Esophagus mucosa (tissue), 1 donor: ENCODE results near the gene WWP2. TPM values are rescaled to one million over a fixed set of nuclear protein-coding genes. Genes with fewer than 3 reads are reported as not detected.

Experiments used
- ATAC-seq: fragments of 200-7000 bp; cut with Tn5 transposase; one replicate; pipeline ENCODE4 v1.9.1; 2020
- total RNA-seq: library from RNA; stranded (reverse); gene quantifications from one replicate; pipeline ENCODE4 v1.2.4, GENCODE V29; 2023
- donor health status: DM: yes; HTN: yes; CAD: no.

Gene WWP2
- total RNA-seq, 1 donor from 2014 or later: 31.6 TPM

- ATAC-seq: no peak
Measured at GRCh38 chr16:69890892-69891282, 128.8 kb downstream of the WWP2 start.

- no peak for ATAC-seq
Measured at GRCh38 chr16:69892378-69892777, 130.2 kb downstream of the WWP2 start.

- ATAC-seq: no peak
Measured at GRCh38 chr16:69893106-69893505, 131.0 kb downstream of the WWP2 start.

- no peak for ATAC-seq
Measured at GRCh38 chr16:69894676-69895075, 132.5 kb downstream of the WWP2 start.

GRCh38 chr16:69903865-69904415 lies 141.8 kb downstream of the WWP2 start:
- ATAC-seq: no peak

GRCh38 chr16:69904495-69905170 lies 142.5 kb downstream of the WWP2 start:
- ATAC-seq: no peak

GRCh38 chr16:69905171-69905555 lies 143.0 kb downstream of the WWP2 start:
- no peak for ATAC-seq

- no peak for ATAC-seq
Measured at GRCh38 chr16:69906838-69907401, 144.8 kb downstream of the WWP2 start.

- no peak for ATAC-seq
Measured at GRCh38 chr16:69909043-69909442, 146.9 kb downstream of the WWP2 start.

GRCh38 chr16:69909760-69910159 lies 147.6 kb downstream of the WWP2 start:
- no peak for ATAC-seq

GRCh38 chr16:69910964-69911363 lies 148.8 kb downstream of the WWP2 start:
- no peak for ATAC-seq

- ATAC-seq: no peak
Measured at GRCh38 chr16:69916462-69916861, 154.3 kb downstream of the WWP2 start.

- no peak for ATAC-seq
Measured at GRCh38 chr16:69917311-69917710, 155.2 kb downstream of the WWP2 start.

GRCh38 chr16:69917739-69918138 lies 155.6 kb downstream of the WWP2 start:
- no peak for ATAC-seq

GRCh38 chr16:69918241-69918640 lies 156.1 kb downstream of the WWP2 start:
- ATAC-seq: no peak

- ATAC-seq: no peak
Measured at GRCh38 chr16:69921127-69921526, 159.0 kb downstream of the WWP2 start.

- ATAC-seq: no peak
Measured at GRCh38 chr16:69922200-69922599, 160.1 kb downstream of the WWP2 start.

GRCh38 chr16:69924041-69924775 lies 162.1 kb downstream of the WWP2 start:
- no peak for ATAC-seq

GRCh38 chr16:69924777-69925191 lies 162.7 kb downstream of the WWP2 start:
- no peak for ATAC-seq

- ATAC-seq: no peak
Measured at GRCh38 chr16:69925311-69925710, 163.2 kb downstream of the WWP2 start.

- no peak for ATAC-seq
Measured at GRCh38 chr16:69926241-69926640, 164.1 kb downstream of the WWP2 start.

GRCh38 chr16:69927056-69927757 lies 165.1 kb downstream of the WWP2 start:
- no peak for ATAC-seq

GRCh38 chr16:69928856-69929400 lies 166.8 kb downstream of the WWP2 start:
- ATAC-seq: no peak
